GM12892 (cell line): ENCODE data around the gene MMP24OS.

Experiments
- POLR2A ChIP-seq: IDR thresholded peaks from 2 replicates; pipeline ENCODE4 v1.6.1; 2011; ENCODE audit warnings: low read depth, low read length, control low read depth
- POLR2AphosphoS5 ChIP-seq: IDR thresholded peaks from 2 replicates; pipeline ENCODE4 v1.6.1; 2011; ENCODE audit warnings: low read depth, low read length, control low read depth

DNA sequence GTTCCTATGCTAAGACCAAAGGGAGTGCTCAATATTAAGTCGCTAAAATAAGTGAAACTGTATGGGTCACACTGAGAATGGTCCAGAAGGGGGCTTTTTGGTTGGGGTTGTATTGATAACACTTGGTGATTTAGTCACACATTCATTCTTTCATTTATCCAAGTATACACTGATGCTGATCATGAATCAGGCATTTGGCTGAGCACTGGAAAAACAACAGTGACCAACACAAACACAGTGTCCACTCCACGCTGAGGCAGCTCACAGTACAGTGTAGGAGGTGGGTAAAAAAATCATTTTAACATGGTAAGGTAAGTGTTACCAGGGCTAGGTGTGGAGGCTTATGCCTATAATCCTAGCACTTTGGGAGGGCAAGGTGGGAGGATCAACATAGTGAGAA lies 23.5 kb upstream of the MMP24OS start:
- no peak for TF ChIP-seq POLR2AphosphoS5
- TF ChIP-seq POLR2A = no peak
